SK-N-MC (cell line): ENCODE results near the gene BCAT1.

Experiments
- EZH2 ChIP-seq: fragments of 200-600 bp; sonication (generic); IDR thresholded peaks from one replicate; pipeline ENCODE4 v1.6.1; 2017; ENCODE audit warnings: antibody characterized with exemption
- POLR2AphosphoS5 ChIP-seq: IDR thresholded peaks from 2 replicates; pipeline ENCODE4 v1.6.1; 2012; ENCODE audit warnings: mild to moderate bottlenecking, low read depth, low read length, borderline replicate concordance

DNA sequence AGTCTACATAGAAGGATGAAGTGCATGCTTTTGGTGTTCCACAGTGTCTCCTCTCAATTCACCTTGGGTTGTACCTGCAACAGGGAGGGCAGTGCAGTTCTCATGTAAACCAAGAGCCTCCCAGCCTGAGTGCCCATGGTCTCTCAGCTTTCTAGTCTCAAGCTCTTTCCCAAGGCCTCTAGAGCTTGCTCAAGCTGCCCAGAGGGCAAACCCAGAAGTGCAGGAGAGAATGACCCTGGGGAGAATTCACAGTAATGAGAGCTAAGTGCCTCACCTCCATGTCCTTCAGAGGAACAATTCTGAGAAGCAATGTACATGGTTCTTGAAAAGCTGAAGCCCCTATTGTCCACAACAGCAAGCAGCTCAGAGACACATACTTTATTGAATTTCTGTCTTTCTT is 180.5 kb downstream of the BCAT1 start:
- TF ChIP-seq EZH2: no peak
- TF ChIP-seq POLR2AphosphoS5: no peak
